GM12873 (cell line): Measurements from ENCODE around the gene LRRC74A.

ENCODE experiments used
- CTCF ChIP-seq: IDR thresholded peaks from 2 replicates; pipeline ENCODE4 v1.5.1; 2012; ENCODE audit warnings: low read depth, mild to moderate bottlenecking, moderate library complexity, low read length, control low read depth; ENCODE audit not compliant: insufficient read depth; ENCODE audit errors: missing control alignments

LRRC74A gene

GRCh38 chr14:76856769-76857168, 30.6 kb downstream of the LRRC74A start:
- TF ChIP-seq CTCF: no peak

DNA sequence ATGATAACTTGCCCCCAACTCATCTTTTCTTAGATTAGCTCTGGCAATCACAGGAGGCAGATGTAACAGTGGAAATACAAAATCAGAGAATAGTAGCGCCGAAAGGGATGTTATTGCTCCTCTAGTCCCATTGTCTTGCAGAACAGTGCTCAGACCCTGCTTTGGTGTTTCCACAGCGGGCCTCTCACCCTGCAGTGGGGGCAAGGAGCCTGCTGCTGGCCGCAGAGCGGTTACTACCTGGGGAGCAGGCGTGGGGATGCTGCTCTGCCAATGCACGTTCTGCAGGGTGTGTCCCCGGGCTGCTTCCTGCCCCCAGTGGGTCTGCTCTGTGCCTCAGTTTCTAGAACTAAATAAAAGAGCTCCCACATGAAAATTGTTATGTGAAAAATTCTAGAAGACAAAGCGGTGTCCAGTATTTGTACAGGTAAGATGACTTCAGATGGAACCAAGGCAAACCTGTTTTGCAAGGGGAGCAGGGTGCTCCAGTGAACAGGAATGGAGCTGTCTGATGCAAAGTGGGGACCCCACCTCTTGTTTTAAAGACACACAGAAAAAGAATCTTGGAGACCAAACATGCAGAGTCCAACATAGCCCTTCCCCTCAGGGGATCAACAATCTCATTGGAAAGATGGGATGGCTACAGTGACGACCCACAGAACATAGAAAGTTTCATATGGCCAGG, 35.5 kb downstream of the LRRC74A start:
- TF ChIP-seq CTCF: no peak

- TF ChIP-seq CTCF: no peak
Observed at GRCh38 chr14:76862546-76863282, 36.5 kb downstream of the LRRC74A start.

DNA sequence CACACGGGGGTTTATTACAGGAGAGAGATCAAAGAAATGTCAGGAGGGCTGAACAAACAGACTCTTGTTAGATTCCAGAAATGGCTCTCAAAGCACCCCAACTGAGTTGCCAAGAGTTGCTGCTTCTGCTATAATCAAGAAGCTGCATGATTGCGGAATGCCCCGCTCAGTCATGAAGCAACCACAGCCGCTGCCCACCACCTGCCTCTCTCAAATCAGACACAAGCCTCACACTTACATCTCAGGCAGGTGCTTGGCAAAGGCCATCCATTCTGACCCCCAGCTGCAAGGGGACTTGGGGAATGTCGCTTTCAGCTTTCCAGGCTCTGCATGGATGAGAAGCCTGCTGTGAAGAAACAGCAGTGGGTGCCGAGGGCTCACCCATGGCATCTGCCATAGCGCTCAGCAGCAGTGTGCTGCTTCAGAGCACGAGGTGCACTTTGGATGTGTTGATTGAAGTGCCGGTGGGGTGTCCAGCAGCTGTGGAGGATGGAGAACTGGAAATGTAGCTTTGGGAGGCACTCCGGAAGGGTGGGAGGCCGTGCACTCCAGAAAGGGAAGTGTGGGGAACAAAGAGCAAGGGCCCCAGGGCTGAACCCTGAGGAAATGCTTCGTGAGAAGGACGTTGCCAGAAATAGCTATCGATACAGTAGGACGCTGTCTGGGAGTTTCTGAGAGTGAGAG, 37.7 kb downstream of the LRRC74A start:
- no peak for TF ChIP-seq CTCF

- TF ChIP-seq CTCF: no peak
Observed at GRCh38 chr14:76866456-76866855, 40.2 kb downstream of the LRRC74A start.

GRCh38 chr14:76867516-76868453, 41.6 kb downstream of the LRRC74A start:
- no peak for TF ChIP-seq CTCF
